CD1c-positive myeloid dendritic cell (primary cell): ENCODE measurements around the gene BIK.

Experiments
- DNase-seq: peaks from one replicate; pipeline ENCODE4 v3.0.0-alpha.2; 2016; ENCODE audit errors: extremely low spot score

The BIK gene, protein sequence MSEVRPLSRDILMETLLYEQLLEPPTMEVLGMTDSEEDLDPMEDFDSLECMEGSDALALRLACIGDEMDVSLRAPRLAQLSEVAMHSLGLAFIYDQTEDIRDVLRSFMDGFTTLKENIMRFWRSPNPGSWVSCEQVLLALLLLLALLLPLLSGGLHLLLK

DNA sequence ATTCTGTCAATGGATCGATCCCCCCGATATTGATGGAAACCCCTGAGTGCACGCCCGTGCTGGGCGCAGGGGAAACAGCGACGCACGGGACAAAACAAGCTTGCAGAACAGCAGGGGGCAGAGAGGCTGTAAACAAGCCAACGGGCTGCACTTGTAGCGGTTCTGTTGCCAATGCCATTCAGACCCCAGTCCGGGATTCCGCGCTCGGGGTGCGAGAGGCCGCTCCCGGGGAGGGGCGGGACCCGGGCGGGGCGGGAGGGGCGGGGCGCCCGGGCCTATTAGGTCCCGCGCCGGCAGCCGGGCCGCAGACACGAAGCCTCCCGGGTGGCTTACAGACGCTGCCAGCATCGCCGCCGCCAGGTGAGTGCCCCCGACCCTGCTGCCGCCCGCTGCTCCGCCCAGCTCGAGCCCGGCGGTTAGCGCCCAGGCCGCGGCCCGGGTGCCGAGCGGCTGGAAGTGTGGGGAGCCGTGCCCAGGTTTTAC, at the start of gene BIK:
Gene BIK (plus strand): TSS at position 307 of the 483 bp plus-strand sequence. CDS start 13,273 bp downstream, outside the sequence.
- peak; percentile 46 for DNase-seq

DNA sequence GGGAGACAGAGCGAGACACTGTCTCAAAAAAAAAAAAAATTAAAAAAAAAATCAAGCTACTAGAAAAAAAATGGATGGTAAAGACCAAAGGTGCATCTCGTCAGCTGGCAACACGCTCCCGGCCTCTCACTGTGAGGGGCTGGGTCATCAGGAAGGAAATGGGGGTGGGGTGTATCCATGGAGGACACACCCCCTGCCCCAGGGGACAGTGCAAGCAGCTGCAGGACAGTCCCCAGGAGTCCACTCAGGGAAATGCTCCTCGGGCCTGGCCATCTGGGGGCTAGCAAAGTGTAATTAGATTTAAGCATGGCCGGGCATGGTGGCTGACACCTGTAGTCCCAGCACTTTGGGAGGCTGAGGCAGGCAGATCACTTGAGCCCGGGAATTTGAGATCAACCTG, 44.4 kb upstream of the BIK start:
- DNase-seq: no peak

DNA sequence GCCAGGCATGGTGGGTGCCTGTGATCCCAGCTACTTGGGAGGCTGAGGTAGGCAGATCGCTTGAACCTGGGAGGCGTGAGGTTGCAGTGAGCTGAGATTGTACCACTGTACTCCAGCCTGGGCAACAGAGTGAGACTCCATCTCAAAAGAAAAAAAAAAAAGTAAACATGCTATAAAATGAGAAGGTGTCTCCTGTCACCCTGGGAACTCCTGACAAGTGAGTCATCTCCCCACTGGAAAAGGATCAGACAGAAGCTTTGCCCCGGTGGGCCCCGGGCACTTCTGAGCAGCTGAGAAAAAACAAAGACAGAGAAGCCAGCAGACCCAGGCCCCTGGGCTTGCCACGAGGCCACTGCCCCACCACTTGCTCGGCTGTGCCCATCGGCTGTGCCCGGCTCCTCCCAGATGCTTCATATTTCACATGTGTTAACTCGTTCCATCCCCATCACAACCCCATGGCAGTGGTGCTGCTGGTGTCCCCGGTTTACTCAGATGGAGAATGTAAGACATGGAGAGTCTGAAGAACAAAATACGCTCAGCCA, 43.6 kb upstream of the BIK start:
- DNase-seq: no peak

DNA sequence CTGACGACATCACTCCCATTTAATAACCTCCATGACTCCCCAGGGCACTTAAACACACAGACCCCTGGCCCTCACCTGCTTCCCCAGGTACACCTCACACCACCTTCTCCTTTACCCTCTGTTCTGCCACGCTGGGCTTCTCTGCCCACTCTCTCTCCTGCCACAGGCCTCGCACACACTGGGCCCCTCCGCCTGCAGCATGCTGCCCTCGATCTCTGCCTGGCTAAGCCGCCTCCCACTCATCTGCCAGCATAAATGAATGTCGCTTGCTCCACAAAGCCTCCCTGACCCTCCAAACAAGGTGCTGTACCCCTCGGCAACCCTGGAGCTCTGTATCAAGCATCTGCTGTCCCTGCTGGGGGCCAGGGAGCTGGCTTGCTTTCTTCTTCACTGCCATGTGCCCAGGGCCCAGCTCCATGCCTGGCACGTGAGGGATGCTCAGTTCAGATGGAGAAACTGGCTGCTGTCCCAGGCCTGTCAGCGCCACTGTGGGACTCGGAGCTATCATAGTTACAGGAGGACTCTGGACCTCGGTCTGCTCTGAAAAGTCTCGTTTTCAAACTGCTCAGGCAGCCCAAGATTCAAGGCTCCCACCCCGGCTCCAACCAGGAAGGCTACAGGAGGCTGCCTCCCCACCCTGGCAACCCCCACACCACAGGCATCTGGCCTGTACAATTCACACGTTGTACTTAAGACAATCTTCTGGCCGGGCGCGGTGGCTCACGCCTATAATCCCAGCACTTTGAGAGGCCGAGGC, 33.3 kb upstream of the BIK start:
- no peak for DNase-seq

GRCh38 chr22:43078522-43078921, 32.0 kb upstream of the BIK start:
- DNase-seq: no peak

- no peak for DNase-seq
Observed at GRCh38 chr22:43079742-43080141, 30.8 kb upstream of the BIK start.

GRCh38 chr22:43080616-43081015, 29.9 kb upstream of the BIK start:
- no peak for DNase-seq

DNA sequence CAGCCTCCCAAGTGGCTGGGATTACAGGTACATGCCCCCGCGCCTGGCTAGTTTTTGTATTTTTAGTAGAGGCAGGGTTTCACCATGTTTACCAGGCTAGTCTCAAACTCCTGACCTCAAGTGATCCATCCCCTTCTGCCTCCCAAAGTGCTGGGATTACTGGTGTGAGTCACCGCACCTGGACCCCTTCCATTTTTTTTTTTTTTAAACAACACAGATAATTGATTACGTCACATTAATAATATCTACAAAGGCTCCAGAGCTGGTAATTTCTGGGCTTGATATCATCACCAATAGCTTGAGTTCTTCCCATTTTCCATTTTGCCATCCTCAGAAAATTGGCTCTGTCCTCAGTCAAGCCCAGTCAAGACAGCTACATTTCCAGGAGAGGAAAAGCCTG, 28.6 kb upstream of the BIK start:
- no peak for DNase-seq

- no peak for DNase-seq
Observed at GRCh38 chr22:43085658-43086606, 24.6 kb upstream of the BIK start.

DNA sequence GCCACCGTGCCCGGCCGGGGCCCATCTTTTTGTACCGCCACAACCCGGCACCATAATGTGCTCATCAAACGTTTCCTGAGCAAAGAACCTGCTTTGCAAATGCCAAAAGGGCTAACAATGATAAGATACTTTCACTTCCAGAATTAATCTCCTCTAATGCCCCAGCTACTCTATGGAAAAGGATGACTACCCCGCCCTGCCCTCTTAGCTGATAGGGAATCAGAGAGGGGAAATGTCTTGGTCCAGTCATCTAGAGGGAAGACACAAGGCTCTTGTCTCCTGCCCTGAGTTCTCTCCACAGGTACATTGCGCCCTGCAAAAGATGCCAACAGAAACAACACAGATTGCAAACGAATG, 21.9 kb upstream of the BIK start:
- DNase-seq: peak; percentile 61

GRCh38 chr22:43088984-43089717, 21.4 kb upstream of the BIK start, which contains the start of gene TTLL1:
Gene TTLL1, minus strand, starts transcription at chr22:43089391. Its CDS starts 13,805 bp downstream, at chr22:43075586.
- DNase-seq: peak; percentile 89

DNA sequence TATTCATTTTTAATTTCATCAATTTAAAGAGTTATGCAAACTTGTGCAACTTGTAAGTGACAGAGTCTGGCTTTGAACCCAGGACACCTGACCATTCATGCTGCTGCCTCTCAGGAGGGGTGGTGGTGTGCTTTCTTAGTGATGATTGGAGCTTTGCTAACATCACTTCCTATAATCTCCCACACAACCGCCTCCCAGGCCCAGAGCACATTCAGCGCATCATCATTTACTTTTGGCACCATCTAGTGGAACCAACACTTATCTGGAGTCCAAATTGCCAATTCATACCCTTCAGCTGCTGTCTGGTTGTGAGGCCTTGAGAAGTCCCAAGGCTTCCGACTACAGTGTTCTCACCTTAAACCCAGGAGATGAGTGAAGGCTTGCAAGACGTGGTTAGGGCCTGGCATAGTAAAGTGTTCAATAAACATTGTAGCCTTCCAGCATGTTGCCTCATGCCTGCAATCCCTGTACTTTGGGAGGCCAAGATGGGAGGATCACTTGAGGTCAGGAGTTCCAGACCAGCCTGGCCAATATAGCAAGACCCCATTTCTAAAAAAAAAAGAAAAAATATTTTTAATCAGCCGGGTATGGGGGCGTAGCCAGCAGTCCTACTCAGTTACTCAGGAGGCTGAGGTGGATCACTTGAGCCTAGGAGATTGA, 20.3 kb upstream of the BIK start:
- DNase-seq: peak; percentile 90

GRCh38 chr22:43092085-43092484, 18.5 kb upstream of the BIK start:
- DNase-seq: peak; percentile 58

DNA sequence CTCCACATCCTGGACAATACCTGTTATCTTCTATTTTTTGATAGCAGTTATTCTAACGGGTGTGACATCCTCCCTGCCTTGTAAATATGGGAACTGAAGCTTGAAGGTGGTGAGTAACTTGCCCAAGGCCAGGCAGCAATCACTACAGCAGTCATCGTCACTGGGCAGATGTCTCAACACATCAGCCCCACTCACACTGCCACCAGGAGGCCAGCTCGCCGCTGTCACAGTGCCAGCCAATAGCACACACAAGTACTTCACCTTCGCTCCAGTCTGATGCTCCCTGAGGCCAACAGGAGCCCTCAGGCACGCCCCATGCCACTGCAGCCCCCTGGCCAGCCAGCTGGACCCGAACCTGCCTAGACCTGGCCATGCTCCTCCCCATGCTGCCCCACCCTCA, 16.5 kb upstream of the BIK start:
- peak; percentile 84 for DNase-seq

DNA sequence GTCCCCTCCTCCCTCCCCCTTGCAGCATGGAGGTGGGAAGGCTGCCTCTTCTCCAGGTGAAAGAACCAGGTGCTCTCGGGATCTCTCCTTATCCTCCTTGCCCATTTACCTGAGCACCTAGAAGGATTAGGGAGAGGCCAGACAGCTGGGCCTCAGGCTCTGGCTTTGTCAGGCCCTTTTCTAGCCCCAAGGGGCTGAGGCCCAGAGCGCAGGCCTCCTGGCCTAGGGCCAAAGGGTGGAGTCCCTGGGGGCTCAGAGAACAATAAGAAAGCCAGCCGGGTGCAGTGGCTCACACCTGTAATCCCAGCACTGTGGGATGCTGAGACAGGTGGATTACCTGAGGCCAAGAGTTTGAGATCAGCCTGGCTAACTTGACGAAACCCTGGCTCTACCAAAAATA, 16.0 kb upstream of the BIK start:
- no peak for DNase-seq

GRCh38 chr22:43096420-43096819, 14.1 kb upstream of the BIK start:
- DNase-seq: no peak

DNA sequence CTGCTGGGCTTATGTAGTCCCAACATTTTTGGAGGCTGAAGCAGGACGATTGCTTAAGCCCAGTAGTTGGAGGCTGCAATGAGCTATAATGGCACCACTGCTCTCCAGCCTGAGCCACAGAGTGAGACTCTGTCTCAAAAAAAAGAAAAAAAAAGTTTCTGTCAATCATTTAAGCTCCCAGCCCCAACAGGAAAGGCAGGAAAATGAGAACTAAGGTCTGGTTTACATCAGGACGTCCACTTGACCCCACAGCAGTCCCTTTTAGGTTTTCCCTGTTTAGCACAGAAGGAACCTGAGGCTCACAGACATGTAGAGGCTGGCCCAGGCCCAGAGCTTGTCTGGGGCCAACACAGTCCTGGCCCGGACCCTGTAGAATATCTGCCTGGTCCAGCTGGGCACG, 12.2 kb upstream of the BIK start:
- no peak for DNase-seq

GRCh38 chr22:43099095-43099494, 11.5 kb upstream of the BIK start:
- no peak for DNase-seq

- peak; percentile 67 for DNase-seq
Observed at GRCh38 chr22:43100225-43100624, 10.3 kb upstream of the BIK start.

GRCh38 chr22:43101306-43101705, 9.2 kb upstream of the BIK start:
- no peak for DNase-seq
